ENCODE results near the gene ELAVL2. TPM values are rescaled to one million over a fixed set of nuclear protein-coding genes. Genes with fewer than 3 reads are reported as not detected.
A peak's percentile ranks its signal among the peaks of the same experiment; 100 is the strongest.

Gene ELAVL2
- total RNA-seq, 1 donor from 2014 or later = 384 TPM

GRCh38 chr9:23812673-23813072 is 13.4 kb downstream of the ELAVL2 start:
- Mint-ChIP-seq H3K27ac (ENCODE audit: unreplicated experiment) (peak overlapping the region; percentile 53), H3K9me3 (ENCODE audit: unreplicated experiment) (peaks cover 7% of the 10 kb centered on the region), H3K36me3 (ENCODE audit: unreplicated experiment) (no peaks in the 10 kb centered on the region), H3K4me3 (ENCODE audit: unreplicated experiment) (peak overlapping the region; percentile 74), H3K27me3 (ENCODE audit: unreplicated experiment) (no peaks in the 10 kb centered on the region), H3K4me1 (ENCODE audit: low read depth, unreplicated experiment) (peaks cover 66% of the 10 kb centered on the region)
- TF ChIP-seq CTCF (IDR thresholded peaks at IDR 0.05; ENCODE audit: partially characterized antibody, unreplicated experiment) = no peak
- no peak for DNase-seq

- no peak for DNase-seq
- peaks cover 68% of the 10 kb centered on the region for H3K4me1 Mint-ChIP-seq (ENCODE audit: low read depth, unreplicated experiment)
- no peak overlapping the region for H3K27ac Mint-ChIP-seq (ENCODE audit: unreplicated experiment)
Measured at GRCh38 chr9:23811633-23812032, 14.4 kb downstream of the ELAVL2 start.

GRCh38 chr9:23803216-23803615 is 22.8 kb downstream of the ELAVL2 start:
- no peak for DNase-seq
- no peak for TF ChIP-seq CTCF (IDR thresholded peaks at IDR 0.05; ENCODE audit: partially characterized antibody, unreplicated experiment)
- no peaks in the 10 kb centered on the region for H3K36me3 Mint-ChIP-seq (ENCODE audit: unreplicated experiment)
- peak overlapping the region; percentile 68 for H3K4me3 Mint-ChIP-seq (ENCODE audit: unreplicated experiment)
- H3K27ac Mint-ChIP-seq (ENCODE audit: unreplicated experiment) = peak overlapping the region; percentile 48
- H3K4me1 Mint-ChIP-seq (ENCODE audit: low read depth, unreplicated experiment) = peaks cover 68% of the 10 kb centered on the region
- H3K9me3 Mint-ChIP-seq (ENCODE audit: unreplicated experiment) = peaks cover 10% of the 10 kb centered on the region
- peaks cover 8% of the 10 kb centered on the region for H3K27me3 Mint-ChIP-seq (ENCODE audit: unreplicated experiment)

More at GRCh38 chr9:23811633-23812032, 14.4 kb downstream of the ELAVL2 start:
- peaks cover 7% of the 10 kb centered on the region for H3K9me3 Mint-ChIP-seq (ENCODE audit: unreplicated experiment)
- TF ChIP-seq CTCF (IDR thresholded peaks at IDR 0.05; ENCODE audit: partially characterized antibody, unreplicated experiment) = no peak
- H3K36me3 Mint-ChIP-seq (ENCODE audit: unreplicated experiment) = no peaks in the 10 kb centered on the region
- peak overlapping the region; percentile 16 for H3K4me3 Mint-ChIP-seq (ENCODE audit: unreplicated experiment)
- H3K27me3 Mint-ChIP-seq (ENCODE audit: unreplicated experiment) = no peaks in the 10 kb centered on the region

GRCh38 chr9:23801523-23801922 is 24.5 kb downstream of the ELAVL2 start:
- Mint-ChIP-seq H3K27me3 (ENCODE audit: unreplicated experiment) (peaks cover 8% of the 10 kb centered on the region), H3K4me1 (ENCODE audit: low read depth, unreplicated experiment) (peaks cover 70% of the 10 kb centered on the region), H3K9me3 (ENCODE audit: unreplicated experiment) (peaks cover 13% of the 10 kb centered on the region), H3K36me3 (ENCODE audit: unreplicated experiment) (no peaks in the 10 kb centered on the region), H3K4me3 (ENCODE audit: unreplicated experiment) (no peak overlapping the region), H3K27ac (ENCODE audit: unreplicated experiment) (no peak overlapping the region)
- TF ChIP-seq CTCF (IDR thresholded peaks at IDR 0.05; ENCODE audit: partially characterized antibody, unreplicated experiment) = no peak
- no peak for DNase-seq

- peak overlapping the region; percentile 10 for H3K4me3 Mint-ChIP-seq (ENCODE audit: unreplicated experiment)
- H3K27me3 Mint-ChIP-seq (ENCODE audit: unreplicated experiment) = peaks cover 9% of the 10 kb centered on the region
- H3K36me3 Mint-ChIP-seq (ENCODE audit: unreplicated experiment) = no peaks in the 10 kb centered on the region
- peak overlapping the region; percentile 23 for H3K27ac Mint-ChIP-seq (ENCODE audit: unreplicated experiment)
- H3K9me3 Mint-ChIP-seq (ENCODE audit: unreplicated experiment) = peaks cover 14% of the 10 kb centered on the region
- no peak for TF ChIP-seq CTCF (IDR thresholded peaks at IDR 0.05; ENCODE audit: partially characterized antibody, unreplicated experiment)
- peaks cover 70% of the 10 kb centered on the region for H3K4me1 Mint-ChIP-seq (ENCODE audit: low read depth, unreplicated experiment)
- DNase-seq = no peak
Measured at GRCh38 chr9:23799521-23799920, 26.5 kb downstream of the ELAVL2 start.
